ENCODE measurements around the gene MAMDC2.

GRCh38 chr9:70137577-70137976 lies 93.9 kb downstream of the MAMDC2 start:
- TF ChIP-seq CTCF (conservative IDR thresholded peaks at IDR 0.05) (no peak), EZH2 (IDR thresholded peaks at IDR 0.05; ENCODE audit: low read depth) (no peak)

Data from PC-9 (cell line).